SK-N-SH treated with all-trans-retinoic acid at 6 μM for 48 hours (cell line): ENCODE data around the gene IGSF22.

Source experiments
- ATAC-seq: fragments of 200-7000 bp; cut with Tn5 transposase; 3 replicates; pipeline ENCODE4 v1.9.1; 2020; ENCODE audit warnings: mild to moderate bottlenecking, moderate library complexity
- ARNTL ChIP-seq: fragments of 450-650 bp; formaldehyde crosslinking; IDR thresholded peaks from 2 replicates; pipeline ENCODE4 v1.5.0; 2020; ENCODE audit warnings: low read depth, mild to moderate bottlenecking, moderate library complexity, borderline replicate concordance
- BACH2 ChIP-seq: fragments of 250-450 bp; sonication (Bioruptor Pico); IDR thresholded peaks from 2 replicates; pipeline ENCODE4 v1.9.0; 2021; ENCODE audit warnings: mild to moderate bottlenecking, borderline replicate concordance
- CREB5 ChIP-seq: fragments of 250-450 bp; sonication (Bioruptor Pico); IDR thresholded peaks from 2 replicates; pipeline ENCODE4 v1.5.1; 2020; ENCODE audit warnings: low read depth, mild to moderate bottlenecking, moderate library complexity
- CSDC2 ChIP-seq: fragments of 250-450 bp; sonication (Bioruptor Pico); IDR thresholded peaks from 2 replicates; pipeline ENCODE4 v1.5.0; 2020; ENCODE audit warnings: mild to moderate bottlenecking, moderate library complexity
- CSRNP3 ChIP-seq: fragments of 250-450 bp; sonication (Bioruptor Pico); IDR thresholded peaks from 2 replicates; pipeline ENCODE4 v1.5.1; 2021; ENCODE audit warnings: mild to moderate bottlenecking, moderate library complexity
- ESRRG ChIP-seq: fragments of 250-450 bp; sonication (Bioruptor Pico); IDR thresholded peaks from 2 replicates; pipeline ENCODE4 v1.6.1; 2021; ENCODE audit warnings: mild to moderate bottlenecking
- GLIS3 ChIP-seq: fragments of 250-450 bp; sonication (Bioruptor Pico); IDR thresholded peaks from 2 replicates; pipeline ENCODE4 v1.5.0; 2020; ENCODE audit warnings: mild to moderate bottlenecking, moderate library complexity
- ISL1 ChIP-seq: fragments of 250-450 bp; sonication (Bioruptor Pico); IDR thresholded peaks from 2 replicates; pipeline ENCODE4 v2.1.2; 2022; ENCODE audit warnings: mild to moderate bottlenecking, moderate library complexity
- OSR1 ChIP-seq: fragments of 250-450 bp; sonication (Bioruptor Pico); IDR thresholded peaks from 2 replicates; pipeline ENCODE4 v1.8.0; 2022; ENCODE audit warnings: moderate library complexity, mild to moderate bottlenecking, inconsistent platforms
- POU6F1 ChIP-seq: fragments of 250-450 bp; sonication (Bioruptor Pico); IDR thresholded peaks from 2 replicates; pipeline ENCODE4 v1.8.0; 2021; ENCODE audit warnings: low read depth, mild to moderate bottlenecking, moderate library complexity, borderline replicate concordance
- PPARA ChIP-seq: fragments of 250-450 bp; sonication (Bioruptor Pico); IDR thresholded peaks from 2 replicates; pipeline ENCODE4 v1.5.0; 2020; ENCODE audit warnings: mild to moderate bottlenecking, borderline replicate concordance
- RARB ChIP-seq: fragments of 250-450 bp; sonication (Bioruptor Pico); IDR thresholded peaks from 2 replicates; pipeline ENCODE4 v1.8.0; 2021; ENCODE audit warnings: mild to moderate bottlenecking, moderate library complexity
- SNAI2 ChIP-seq: fragments of 250-450 bp; sonication (Bioruptor Pico); IDR thresholded peaks from 2 replicates; pipeline ENCODE4 v1.5.0; 2020; ENCODE audit warnings: mild to moderate bottlenecking, moderate library complexity
- TCF4 ChIP-seq: fragments of 250-450 bp; sonication (Bioruptor Pico); IDR thresholded peaks from 2 replicates; pipeline ENCODE4 v1.8.0; 2021; ENCODE audit warnings: mild to moderate bottlenecking, moderate library complexity, borderline replicate concordance
- TOX ChIP-seq: fragments of 250-450 bp; sonication (Bioruptor Pico); IDR thresholded peaks from 2 replicates; pipeline ENCODE4 v1.8.0; 2021; ENCODE audit warnings: mild to moderate bottlenecking, moderate library complexity, borderline replicate concordance
- TSHZ2 ChIP-seq: fragments of 250-450 bp; sonication (Bioruptor Pico); IDR thresholded peaks from 2 replicates; pipeline ENCODE4 v1.5.0; 2020; ENCODE audit warnings: mild to moderate bottlenecking, moderate library complexity
- ZC3H10 ChIP-seq: fragments of 250-450 bp; sonication (Bioruptor Pico); IDR thresholded peaks from 2 replicates; pipeline ENCODE4 v1.5.1; 2021; ENCODE audit warnings: mild to moderate bottlenecking, moderate library complexity
- ZFP3 ChIP-seq: fragments of 250-450 bp; sonication (Bioruptor Pico); IDR thresholded peaks from 2 replicates; pipeline ENCODE4 v1.5.0; 2020; ENCODE audit warnings: mild to moderate bottlenecking, moderate library complexity
- ZFP30 ChIP-seq: fragments of 450-650 bp; formaldehyde crosslinking; IDR thresholded peaks from 2 replicates; pipeline ENCODE4 v1.5.0; 2022; ENCODE audit warnings: mild to moderate bottlenecking, moderate library complexity
- ZNF565 ChIP-seq: fragments of 450-650 bp; formaldehyde crosslinking; conservative IDR thresholded peaks from 2 replicates; pipeline ENCODE4 v1.5.0; 2020; ENCODE audit warnings: low read depth, mild to moderate bottlenecking, moderate library complexity
- ZNF8 ChIP-seq: fragments of 450-650 bp; formaldehyde crosslinking; IDR thresholded peaks from 2 replicates; pipeline ENCODE4 v1.5.0; 2020; ENCODE audit warnings: mild to moderate bottlenecking, moderate library complexity

The IGSF22 gene

GRCh38 chr11:18772211-18772610 lies 46.2 kb upstream of the IGSF22 start:
- ATAC-seq, result no peak
- TF ChIP-seq BACH2 (CRISPR knock-in tag) (no peak), CREB5 (no peak), CSDC2 (CRISPR knock-in tag) (no peak), ZC3H10 (no peak), RARB (CRISPR knock-in tag) (no peak)
- TF ChIP-seq, all 23 proteins: peak for 0

- TF ChIP-seq TSHZ2 (no peak), ZC3H10 (no peak), CREB5 (no peak), ARNTL (CRISPR knock-in tag) (no peak), ZNF8 (CRISPR knock-in tag) (no peak), ZFP30 (CRISPR knock-in tag) (no peak), OSR1 (CRISPR knock-in tag) (no peak), SNAI2 (CRISPR knock-in tag) (no peak), POU6F1 (CRISPR knock-in tag) (no peak)
- TF ChIP-seq, all 23 proteins: peak for 0
Observed at GRCh38 chr11:18771266-18772035, 45.5 kb upstream of the IGSF22 start.

GRCh38 chr11:18770479-18771125 lies 44.6 kb upstream of the IGSF22 start:
- TF ChIP-seq ZFP30 (CRISPR knock-in tag) (no peak), ZNF565 (CRISPR knock-in tag) (no peak), GLIS3 (CRISPR knock-in tag) (no peak), BACH2 (CRISPR knock-in tag) (no peak), ZFP3 (no peak), CSDC2 (CRISPR knock-in tag) (no peak), SNAI2 (CRISPR knock-in tag) (no peak), ISL1 (no peak), ESRRG (CRISPR knock-in tag) (no peak), PPARA (no peak), CSRNP3 (CRISPR knock-in tag) (no peak), TOX (CRISPR knock-in tag) (no peak), TCF4 (CRISPR knock-in tag) (no peak), POU6F1 (CRISPR knock-in tag) (no peak), ZNF8 (CRISPR knock-in tag) (no peak)
- ATAC-seq, result no peak

More at GRCh38 chr11:18771266-18772035, 45.5 kb upstream of the IGSF22 start:
- ATAC-seq, result no peak
